Measurements from ENCODE around the gene BCR. TPM values are rescaled to one million over a fixed set of nuclear protein-coding genes. Genes with fewer than 3 reads are reported as not detected.

The BCR gene
- total and polyA plus RNA-seq, 2 donors from 2014 or later, result 45.0 to 97.7 TPM

- H3K9ac ChIP-seq (ENCODE audit: low read length in 3 of 3), result no peak overlapping the region
- H3K4me1 ChIP-seq (ENCODE audit: control insufficient read depth in 2 of 3, insufficient read depth in 2 of 3, low read depth in 1 of 3, low read length in 3 of 3), result peaks cover 0 to 5% (median 4%) of the 10 kb centered on the region in 3 donors
- H3K9me3 ChIP-seq (ENCODE audit: control insufficient read depth in 2 of 3, insufficient read depth in 1 of 3, low read length in 3 of 3), result no peaks in the 10 kb centered on the region
- intact Hi-C loops (cut with DNase I), result no loop called here
- FAIRE-seq (no peak), DNase-seq (peak in 1 of 5 donors; percentile 52)
- TF ChIP-seq CTCF (IDR thresholded peaks at IDR 0.05; ENCODE audit: borderline replicate concordance, extremely low read depth, insufficient read depth), result no peak
- no peak overlapping the region for H3K4me3 ChIP-seq (ENCODE audit: low read length in 3 of 3)
- no peak overlapping the region for H3K27ac ChIP-seq (ENCODE audit: low read depth in 2 of 2, low read length in 2 of 2)
- peaks cover 3 to 20% (median 12%) of the 10 kb centered on the region in 3 donors for H3K36me3 ChIP-seq (ENCODE audit: control insufficient read depth in 2 of 3, insufficient read depth in 3 of 3, low read length in 3 of 3)
- no peaks in the 10 kb centered on the region for H3K27me3 ChIP-seq (ENCODE audit: control insufficient read depth, insufficient read depth, low read length)
Measured at GRCh38 chr22:23300476-23300875, 120.2 kb downstream of the BCR start.

- intact Hi-C loops (cut with DNase I), result no loop called here
- Histone ChIP-seq H3K27ac (ENCODE audit: low read depth in 2 of 2, low read length in 2 of 2) (no peak overlapping the region), H3K36me3 (ENCODE audit: control insufficient read depth in 2 of 3, insufficient read depth in 3 of 3, low read length in 3 of 3) (peaks cover 3 to 15% (median 12%) of the 10 kb centered on the region in 3 donors), H3K4me3 (ENCODE audit: low read length in 3 of 3) (no peak overlapping the region), H3K9ac (ENCODE audit: low read length in 3 of 3) (no peak overlapping the region), H3K4me1 (ENCODE audit: control insufficient read depth in 2 of 3, insufficient read depth in 2 of 3, low read depth in 1 of 3, low read length in 3 of 3) (peaks cover 0 to 13% (median 12%) of the 10 kb centered on the region in 3 donors), H3K27me3 (ENCODE audit: control insufficient read depth, insufficient read depth, low read length) (no peaks in the 10 kb centered on the region), H3K9me3 (ENCODE audit: control insufficient read depth in 2 of 3, insufficient read depth in 1 of 3, low read length in 3 of 3) (no peaks in the 10 kb centered on the region)
- no peak for TF ChIP-seq CTCF (IDR thresholded peaks at IDR 0.05; ENCODE audit: borderline replicate concordance, extremely low read depth, insufficient read depth)
- DNase-seq (peak in 1 of 5 donors; percentile 61), FAIRE-seq (no peak)
Measured at GRCh38 chr22:23301591-23301990, 121.3 kb downstream of the BCR start.

DNA sequence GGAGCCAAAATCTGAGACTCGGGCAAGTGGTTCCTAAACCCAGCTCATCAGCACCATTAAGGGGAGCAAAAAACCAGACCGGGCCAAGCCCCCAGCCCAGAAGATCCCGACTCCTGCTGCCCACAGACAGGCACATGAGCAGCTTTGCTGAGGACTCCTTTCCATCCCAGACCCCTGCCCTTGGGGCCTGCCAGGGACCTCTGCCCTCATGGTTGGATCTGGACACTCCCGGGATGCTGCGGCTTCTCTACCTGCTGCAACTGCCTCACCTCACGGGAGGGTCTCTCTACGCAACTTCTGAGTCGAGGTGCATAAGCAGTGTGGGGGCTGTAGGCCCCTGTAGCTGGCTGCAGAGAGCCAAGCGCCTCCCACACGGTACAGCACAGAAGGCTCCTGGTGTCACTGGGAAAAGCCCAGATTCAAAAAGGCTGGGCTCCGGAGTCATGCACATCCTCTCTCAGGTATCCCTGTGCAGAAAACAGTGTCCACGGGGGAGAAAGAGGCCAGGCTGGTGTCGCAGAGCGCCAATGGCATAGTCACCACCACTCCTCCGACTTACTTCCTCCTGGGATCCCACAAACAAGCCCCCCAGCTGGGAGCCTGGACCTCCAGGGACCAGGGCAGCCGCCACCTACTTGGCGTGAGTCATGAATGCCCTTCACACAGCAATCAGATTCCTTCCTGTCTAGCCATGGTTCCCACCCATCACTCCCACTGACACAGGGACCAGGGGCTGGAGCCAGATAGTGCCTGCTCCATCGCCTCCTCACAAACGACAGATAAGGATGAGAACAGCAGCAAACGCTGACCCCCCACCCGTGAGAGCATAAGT lies 122.1 kb downstream of the BCR start:
- Histone ChIP-seq H3K4me1 (ENCODE audit: control insufficient read depth in 2 of 3, insufficient read depth in 2 of 3, low read depth in 1 of 3, low read length in 3 of 3) (peaks cover 0 to 17% (median 13%) of the 10 kb centered on the region in 3 donors), H3K27ac (ENCODE audit: low read depth in 2 of 2, low read length in 2 of 2) (no peak overlapping the region), H3K9me3 (ENCODE audit: control insufficient read depth in 2 of 3, insufficient read depth in 1 of 3, low read length in 3 of 3) (no peaks in the 10 kb centered on the region), H3K9ac (ENCODE audit: low read length in 3 of 3) (no peak overlapping the region), H3K27me3 (ENCODE audit: control insufficient read depth, insufficient read depth, low read length) (no peaks in the 10 kb centered on the region), H3K4me3 (ENCODE audit: low read length in 3 of 3) (no peak overlapping the region), H3K36me3 (ENCODE audit: control insufficient read depth in 2 of 3, insufficient read depth in 3 of 3, low read length in 3 of 3) (peaks cover 3 to 11% (median 7%) of the 10 kb centered on the region in 3 donors)
- no peak for TF ChIP-seq CTCF (IDR thresholded peaks at IDR 0.05; ENCODE audit: borderline replicate concordance, extremely low read depth, insufficient read depth)
- FAIRE-seq (no peak), DNase-seq (peak in 1 of 5 donors; percentile 66)
- intact Hi-C loops (cut with DNase I), result no loop called here
